Ascending aorta (tissue), 2 donors: Measurements from ENCODE around the gene RGS6. TPM values are rescaled to one million over a fixed set of nuclear protein-coding genes. Genes with fewer than 3 reads are reported as not detected.
A peak's percentile ranks its signal among the peaks of the same experiment; 100 is the strongest.

Source experiments
- DNase-seq, 2 donors: peaks; one replicate each; pipeline ENCODE4 v3.0.0-alpha.2; 2019; ENCODE audit warnings: low spot score in 2 of 2
- H3K27ac ChIP-seq, 2 donors: fragments of 200-600 bp; sonication (generic); one replicate each; pipeline ENCODE4 v1.5.1; 2016 to 2017; ENCODE audit warnings: mild to moderate bottlenecking in 1 of 2
- H3K27me3 ChIP-seq: fragments of 200-600 bp; sonication (generic); one replicate; pipeline ENCODE4 v1.5.1; 2017
- H3K36me3 ChIP-seq, 2 donors: fragments of 200-600 bp; sonication (generic); one replicate each; pipeline ENCODE4 v1.5.1; 2016
- H3K4me1 ChIP-seq, 2 donors: fragments of 200-600 bp; sonication (generic); one replicate each; pipeline ENCODE4 v1.5.1; 2016 to 2017; ENCODE audit warnings: mild to moderate bottlenecking in 1 of 2
- H3K4me3 ChIP-seq, 2 donors: fragments of 200-600 bp; sonication (generic); one replicate each; pipeline ENCODE4 v1.5.1; 2016 to 2017; ENCODE audit warnings: mild to moderate bottlenecking in 1 of 2
- H3K9me3 ChIP-seq, 2 donors: fragments of 200-600 bp; sonication (generic); one replicate each; pipeline ENCODE4 v1.5.1; 2016
- intact Hi-C: fragments of 100-400 bp; cut with DNase I; formaldehyde crosslinking; loops from one replicate; pipeline ENCODE4 v1.15.1; 2023
- total RNA-seq: library from RNA; depleted of rRNA; stranded (reverse); fragments of >200 nt; gene quantifications from one replicate; pipeline ENCODE4 v1.1.0, GENCODE V29; 2016
- TF ChIP-seq, protein P1 (sequence below), 3 experiments: fragments of 200-600 bp in 2 of 3; fragments of 450-650 bp in 1 of 3; sonication (generic) in 2 of 3; IDR thresholded peaks; one replicate each; pipeline ENCODE4 v1.5.1; 2016 to 2019; ENCODE audit warnings: antibody characterized with exemption in 3 of 3, mild to moderate bottlenecking in 1 of 3, moderate library complexity in 1 of 3

The RGS6 gene
- total RNA-seq, 1 donor from 2014 or later: 0.11 TPM

DNA sequence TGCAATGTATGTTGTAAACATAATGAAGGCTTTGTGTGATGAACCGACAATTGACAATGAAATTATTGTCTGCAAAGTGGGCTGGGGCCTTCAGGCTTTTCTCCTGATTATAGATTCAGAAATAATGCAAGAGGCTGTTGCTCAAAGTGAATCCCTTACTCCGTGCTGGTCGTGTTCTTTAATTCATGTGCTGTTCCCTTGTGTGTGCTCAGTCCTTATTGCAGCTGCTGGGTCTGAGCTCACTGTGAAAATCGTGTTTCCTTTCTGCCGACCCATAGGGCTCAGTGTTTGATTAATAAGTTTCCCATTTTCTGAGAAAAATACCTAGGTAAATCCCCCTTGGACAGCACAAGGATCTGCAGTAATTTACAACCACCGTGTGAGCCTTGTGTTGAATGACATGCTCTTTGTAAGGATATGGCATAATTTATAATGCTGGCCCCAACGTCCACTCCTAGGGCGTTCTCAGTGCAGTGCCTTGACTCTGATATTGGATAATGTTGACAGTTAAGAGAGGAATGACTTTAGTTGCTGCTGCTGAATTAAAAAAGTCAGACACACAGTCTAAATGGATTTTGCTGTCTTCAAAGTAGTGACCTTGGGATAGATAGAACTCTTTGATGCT lies 81.6 kb downstream of the RGS6 start:
- Histone ChIP-seq H3K4me1 (no peaks in the 10 kb centered on the region), H3K4me3 (no peak overlapping the region), H3K9me3 (no peaks in the 10 kb centered on the region), H3K27ac (no peak overlapping the region), H3K36me3 (no peaks in the 10 kb centered on the region), H3K27me3 (no peaks in the 10 kb centered on the region)
- intact Hi-C loops: no loop called here
- DNase-seq: no peak
- TF ChIP-seq, protein P1, sequence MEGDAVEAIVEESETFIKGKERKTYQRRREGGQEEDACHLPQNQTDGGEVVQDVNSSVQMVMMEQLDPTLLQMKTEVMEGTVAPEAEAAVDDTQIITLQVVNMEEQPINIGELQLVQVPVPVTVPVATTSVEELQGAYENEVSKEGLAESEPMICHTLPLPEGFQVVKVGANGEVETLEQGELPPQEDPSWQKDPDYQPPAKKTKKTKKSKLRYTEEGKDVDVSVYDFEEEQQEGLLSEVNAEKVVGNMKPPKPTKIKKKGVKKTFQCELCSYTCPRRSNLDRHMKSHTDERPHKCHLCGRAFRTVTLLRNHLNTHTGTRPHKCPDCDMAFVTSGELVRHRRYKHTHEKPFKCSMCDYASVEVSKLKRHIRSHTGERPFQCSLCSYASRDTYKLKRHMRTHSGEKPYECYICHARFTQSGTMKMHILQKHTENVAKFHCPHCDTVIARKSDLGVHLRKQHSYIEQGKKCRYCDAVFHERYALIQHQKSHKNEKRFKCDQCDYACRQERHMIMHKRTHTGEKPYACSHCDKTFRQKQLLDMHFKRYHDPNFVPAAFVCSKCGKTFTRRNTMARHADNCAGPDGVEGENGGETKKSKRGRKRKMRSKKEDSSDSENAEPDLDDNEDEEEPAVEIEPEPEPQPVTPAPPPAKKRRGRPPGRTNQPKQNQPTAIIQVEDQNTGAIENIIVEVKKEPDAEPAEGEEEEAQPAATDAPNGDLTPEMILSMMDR (IDR thresholded peaks at IDR 0.05): no peak

- H3K27ac ChIP-seq: no peak overlapping the region
- no peaks in the 10 kb centered on the region for H3K36me3 ChIP-seq
- H3K4me1 ChIP-seq: no peaks in the 10 kb centered on the region
- no peak for DNase-seq
- no peaks in the 10 kb centered on the region for H3K9me3 ChIP-seq
- H3K4me3 ChIP-seq: no peak overlapping the region
- no peaks in the 10 kb centered on the region for H3K27me3 ChIP-seq
- intact Hi-C loops: no loop called here
- TF ChIP-seq, protein P1 (IDR thresholded peaks at IDR 0.05): no peak
These were observed 82.3 kb downstream of the RGS6 start for GRCh38 chr14:72014486-72014885.

GRCh38 chr14:72017290-72017689 lies 85.1 kb downstream of the RGS6 start:
- Histone ChIP-seq H3K4me1 (no peaks in the 10 kb centered on the region), H3K4me3 (no peak overlapping the region), H3K27ac (no peak overlapping the region), H3K9me3 (no peaks in the 10 kb centered on the region), H3K36me3 (no peaks in the 10 kb centered on the region), H3K27me3 (no peaks in the 10 kb centered on the region)
- TF ChIP-seq, protein P1 (IDR thresholded peaks at IDR 0.05): no peak
- no peak for DNase-seq
- intact Hi-C loops: no loop called here

GRCh38 chr14:72023128-72024042 lies 91.2 kb downstream of the RGS6 start:
- no peak for DNase-seq
- H3K4me1 ChIP-seq: no peaks in the 10 kb centered on the region
- H3K36me3 ChIP-seq: no peaks in the 10 kb centered on the region
- H3K9me3 ChIP-seq: no peaks in the 10 kb centered on the region
- H3K27ac ChIP-seq: no peak overlapping the region
- H3K4me3 ChIP-seq: no peak overlapping the region
- intact Hi-C loops: no loop called here
- TF ChIP-seq, protein P1 (IDR thresholded peaks at IDR 0.05): no peak
- no peaks in the 10 kb centered on the region for H3K27me3 ChIP-seq

DNA sequence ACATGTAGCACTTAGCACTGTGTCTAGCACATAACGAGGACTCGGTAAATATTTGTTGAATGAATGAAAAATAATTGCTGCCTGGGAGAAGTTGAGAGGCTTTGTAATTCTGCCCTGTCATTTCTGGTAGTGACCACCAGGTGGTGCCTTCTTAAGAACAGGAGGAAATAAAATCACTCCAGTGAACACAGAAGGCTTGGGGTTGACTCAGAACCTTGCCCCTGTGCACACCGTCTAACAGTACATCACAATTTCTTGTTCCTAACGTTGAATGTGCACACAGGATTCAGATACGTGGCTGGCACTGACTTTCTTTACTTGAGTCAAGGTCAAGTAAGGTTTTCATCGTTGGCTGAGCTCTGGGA lies 91.8 kb downstream of the RGS6 start:
- intact Hi-C loops: no loop called here

More for the DNA sequence above, 91.8 kb downstream of the RGS6 start:
- no peaks in the 10 kb centered on the region for H3K9me3 ChIP-seq
- H3K36me3 ChIP-seq: no peaks in the 10 kb centered on the region
- H3K4me1 ChIP-seq: no peaks in the 10 kb centered on the region
- TF ChIP-seq, protein P1 (IDR thresholded peaks at IDR 0.05): peak in 2 of 3 experiments; percentile 27 to 29
- H3K27me3 ChIP-seq: no peaks in the 10 kb centered on the region
- H3K4me3 ChIP-seq: no peak overlapping the region
- H3K27ac ChIP-seq: no peak overlapping the region
- DNase-seq: no peak
